WTC11 (cell line): ENCODE data around the gene MCCC2. TPM values are rescaled to one million over a fixed set of nuclear protein-coding genes. Genes with fewer than 3 reads are reported as not detected.

Source experiments
- ATAC-seq: fragments of 200-7000 bp; cut with Tn5 transposase; 2 replicates; pipeline ENCODE4 v1.10.0; 2021; ENCODE audit warnings: mild to moderate bottlenecking, moderate library complexity
- CTCF ChIA-PET: fragments of 300-600 bp; sonication (Branson Sonifier 250); formaldehyde crosslinking; loops from one replicate; lab custom pipeline; 2021; ENCODE audit warnings: antibody characterized with exemption; lab: Charles Lee
- POLR2A ChIA-PET: fragments of 350-600 bp; sonication (Branson Sonifier 250); formaldehyde crosslinking; loops from one replicate; lab custom pipeline; 2021; ENCODE audit warnings: antibody characterized with exemption; lab: Charles Lee
- DNase-seq: peaks from one replicate; pipeline ENCODE4 v3.0.0; 2021; ENCODE audit warnings: low spot score
- H3K27ac Mint-ChIP-seq: 2 replicates; pipeline ENCODE4 v1.8.0; 2021; ENCODE audit warnings: mixed read lengths
- H3K27me3 Mint-ChIP-seq: 2 replicates; pipeline ENCODE4 v1.8.0; 2021; ENCODE audit warnings: low read depth, mild to moderate bottlenecking, moderate library complexity, mixed read lengths
- H3K36me3 Mint-ChIP-seq: 2 replicates; pipeline ENCODE4 v1.8.0; 2021; ENCODE audit warnings: mixed read lengths
- H3K4me1 Mint-ChIP-seq: 2 replicates; pipeline ENCODE4 v1.8.0; 2022; ENCODE audit warnings: mixed read lengths
- H3K4me3 Mint-ChIP-seq: 2 replicates; pipeline ENCODE4 v1.8.0; 2021; ENCODE audit warnings: mild to moderate bottlenecking, moderate library complexity, mixed read lengths
- H3K9me3 Mint-ChIP-seq: 2 replicates; pipeline ENCODE4 v1.8.0; 2021; ENCODE audit warnings: mixed read lengths
- ESRRA ChIP-seq: sonication (generic); formaldehyde crosslinking; IDR thresholded peaks from 2 replicates; pipeline ENCODE4 v1.8.1; 2022; ENCODE audit warnings: mild to moderate bottlenecking, missing genetic modification reagents, borderline replicate concordance
- FOXK1 ChIP-seq: sonication (generic); formaldehyde crosslinking; IDR thresholded peaks from 2 replicates; pipeline ENCODE4 v1.8.0; 2022; ENCODE audit warnings: mild to moderate bottlenecking, moderate library complexity, missing genetic modification reagents
- FOXP1 ChIP-seq: sonication (generic); formaldehyde crosslinking; IDR thresholded peaks from 2 replicates; pipeline ENCODE4 v1.8.0; 2022; ENCODE audit warnings: missing genetic modification reagents, mild to moderate bottlenecking, moderate library complexity, borderline replicate concordance
- GABPB1 ChIP-seq: sonication (generic); formaldehyde crosslinking; IDR thresholded peaks from 2 replicates; pipeline ENCODE4 v1.8.1; 2023; ENCODE audit warnings: mild to moderate bottlenecking, missing genetic modification reagents
- JUN ChIP-seq: sonication (generic); formaldehyde crosslinking; IDR thresholded peaks from 2 replicates; pipeline ENCODE4 v1.8.0; 2023; ENCODE audit warnings: mild to moderate bottlenecking, missing genetic modification reagents
- MYBL2 ChIP-seq: sonication (generic); formaldehyde crosslinking; IDR thresholded peaks from 2 replicates; pipeline ENCODE4 v1.8.1; 2023; ENCODE audit warnings: mild to moderate bottlenecking, moderate library complexity, missing genetic modification reagents
- NFATC4 ChIP-seq: fragments of 250-450 bp; sonication (Bioruptor Pico); IDR thresholded peaks from 2 replicates; pipeline ENCODE4 v1.9.0; 2021; ENCODE audit warnings: mild to moderate bottlenecking
- NFYB ChIP-seq: sonication (generic); formaldehyde crosslinking; conservative IDR thresholded peaks from 2 replicates; pipeline ENCODE4 v1.8.0; 2022; ENCODE audit warnings: low read depth, missing genetic modification reagents
- NR2C2 ChIP-seq: sonication (generic); formaldehyde crosslinking; IDR thresholded peaks from 2 replicates; pipeline ENCODE4 v1.8.0; 2022; ENCODE audit warnings: mild to moderate bottlenecking, missing genetic modification reagents
- SMAD4 ChIP-seq: sonication (generic); formaldehyde crosslinking; IDR thresholded peaks from 2 replicates; pipeline ENCODE4 v1.8.0; 2022; ENCODE audit warnings: mild to moderate bottlenecking, missing genetic modification reagents
- SOX15 ChIP-seq: fragments of 250-450 bp; sonication (Bioruptor Pico); IDR thresholded peaks from 2 replicates; pipeline ENCODE4 v1.9.0; 2021; ENCODE audit warnings: mild to moderate bottlenecking
- TCF7 ChIP-seq: sonication (generic); formaldehyde crosslinking; IDR thresholded peaks from 2 replicates; pipeline ENCODE4 v1.8.0; 2022; ENCODE audit warnings: mild to moderate bottlenecking, low read depth, missing genetic modification reagents, moderate library complexity
- ZNF232 ChIP-seq: sonication (generic); formaldehyde crosslinking; IDR thresholded peaks from 2 replicates; pipeline ENCODE4 v1.8.0; 2022; ENCODE audit warnings: mild to moderate bottlenecking, missing genetic modification reagents
- total RNA-seq: library from RNA; stranded (reverse); gene quantifications from 3 replicates; pipeline ENCODE4 v1.2.3, GENCODE V29; 2021
- TF ChIP-seq, protein P1 (sequence below): sonication (generic); formaldehyde crosslinking; IDR thresholded peaks from 2 replicates; pipeline ENCODE4 v1.8.1; 2022; ENCODE audit warnings: low read depth, mild to moderate bottlenecking, moderate library complexity, missing genetic modification reagents, borderline replicate concordance
- TF ChIP-seq, protein P2 (sequence below): sonication (generic); formaldehyde crosslinking; IDR thresholded peaks from 2 replicates; pipeline ENCODE4 v1.8.1; 2023; ENCODE audit warnings: mild to moderate bottlenecking, missing genetic modification reagents, moderate library complexity
- TF ChIP-seq, protein P3 (sequence below): sonication (generic); formaldehyde crosslinking; IDR thresholded peaks from 2 replicates; pipeline ENCODE4 v1.8.1; 2023; ENCODE audit warnings: mild to moderate bottlenecking, moderate library complexity, missing genetic modification reagents
- TF ChIP-seq, protein P4 (sequence below): sonication (generic); formaldehyde crosslinking; conservative IDR thresholded peaks from 2 replicates; pipeline ENCODE4 v1.8.1; 2022; ENCODE audit warnings: mild to moderate bottlenecking, missing genetic modification reagents
- TF ChIP-seq, protein P5 (sequence below): sonication (generic); formaldehyde crosslinking; IDR thresholded peaks from 2 replicates; pipeline ENCODE4 v1.8.1; 2023; ENCODE audit warnings: mild to moderate bottlenecking, missing genetic modification reagents, moderate library complexity
- TF ChIP-seq, protein P6 (sequence below): fragments of 250-450 bp; sonication (Bioruptor Pico); IDR thresholded peaks from 2 replicates; pipeline ENCODE4 v1.9.0; 2021; ENCODE audit warnings: mild to moderate bottlenecking

Gene MCCC2
- total RNA-seq, 1 experiment from 2014 or later: 65.0 TPM

DNA sequence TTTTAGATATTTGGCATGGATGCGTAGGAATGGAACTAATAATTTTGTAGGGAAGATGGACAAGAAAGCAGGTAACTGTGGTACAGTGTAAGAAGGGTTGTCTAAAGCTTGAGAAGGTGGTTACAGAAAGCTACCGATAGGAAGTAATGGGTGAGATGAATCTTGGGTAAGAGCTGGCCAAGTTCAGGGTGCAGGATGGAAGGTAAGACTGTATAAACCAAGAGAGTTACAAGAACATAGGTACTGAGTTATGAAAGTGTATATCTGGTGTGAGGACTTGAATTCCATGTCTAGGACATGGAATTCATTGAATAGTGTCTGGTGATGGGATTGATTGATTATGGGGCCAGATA, 1.4 kb downstream of the MCCC2 start (continued):
- TF ChIP-seq, protein P1, sequence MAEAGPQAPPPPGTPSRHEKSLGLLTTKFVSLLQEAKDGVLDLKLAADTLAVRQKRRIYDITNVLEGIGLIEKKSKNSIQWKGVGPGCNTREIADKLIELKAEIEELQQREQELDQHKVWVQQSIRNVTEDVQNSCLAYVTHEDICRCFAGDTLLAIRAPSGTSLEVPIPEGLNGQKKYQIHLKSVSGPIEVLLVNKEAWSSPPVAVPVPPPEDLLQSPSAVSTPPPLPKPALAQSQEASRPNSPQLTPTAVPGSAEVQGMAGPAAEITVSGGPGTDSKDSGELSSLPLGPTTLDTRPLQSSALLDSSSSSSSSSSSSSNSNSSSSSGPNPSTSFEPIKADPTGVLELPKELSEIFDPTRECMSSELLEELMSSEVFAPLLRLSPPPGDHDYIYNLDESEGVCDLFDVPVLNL (CRISPR knock-in tag): no peak
- TF ChIP-seq SOX15 (CRISPR knock-in tag): no peak
- TF ChIP-seq, protein P2, sequence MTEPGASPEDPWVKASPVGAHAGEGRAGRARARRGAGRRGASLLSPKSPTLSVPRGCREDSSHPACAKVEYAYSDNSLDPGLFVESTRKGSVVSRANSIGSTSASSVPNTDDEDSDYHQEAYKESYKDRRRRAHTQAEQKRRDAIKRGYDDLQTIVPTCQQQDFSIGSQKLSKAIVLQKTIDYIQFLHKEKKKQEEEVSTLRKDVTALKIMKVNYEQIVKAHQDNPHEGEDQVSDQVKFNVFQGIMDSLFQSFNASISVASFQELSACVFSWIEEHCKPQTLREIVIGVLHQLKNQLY (CRISPR knock-in tag): no peak
- no peak for TF ChIP-seq GABPB1 (CRISPR knock-in tag)
- no peak for TF ChIP-seq JUN
- no peak for TF ChIP-seq MYBL2 (CRISPR knock-in tag)
- no peak for TF ChIP-seq NFATC4 (CRISPR knock-in tag)
- no peak for TF ChIP-seq FOXP1 (CRISPR knock-in tag)
- TF ChIP-seq, protein P3, sequence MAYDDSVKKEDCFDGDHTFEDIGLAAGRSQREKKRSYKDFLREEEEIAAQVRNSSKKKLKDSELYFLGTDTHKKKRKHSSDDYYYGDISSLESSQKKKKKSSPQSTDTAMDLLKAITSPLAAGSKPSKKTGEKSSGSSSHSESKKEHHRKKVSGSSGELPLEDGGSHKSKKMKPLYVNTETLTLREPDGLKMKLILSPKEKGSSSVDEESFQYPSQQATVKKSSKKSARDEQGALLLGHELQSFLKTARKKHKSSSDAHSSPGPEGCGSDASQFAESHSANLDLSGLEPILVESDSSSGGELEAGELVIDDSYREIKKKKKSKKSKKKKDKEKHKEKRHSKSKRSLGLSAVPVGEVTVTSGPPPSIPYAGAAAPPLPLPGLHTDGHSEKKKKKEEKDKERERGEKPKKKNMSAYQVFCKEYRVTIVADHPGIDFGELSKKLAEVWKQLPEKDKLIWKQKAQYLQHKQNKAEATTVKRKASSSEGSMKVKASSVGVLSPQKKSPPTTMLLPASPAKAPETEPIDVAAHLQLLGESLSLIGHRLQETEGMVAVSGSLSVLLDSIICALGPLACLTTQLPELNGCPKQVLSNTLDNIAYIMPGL (CRISPR knock-in tag): no peak
- no peak for TF ChIP-seq ZNF232 (CRISPR knock-in tag)

DNA sequence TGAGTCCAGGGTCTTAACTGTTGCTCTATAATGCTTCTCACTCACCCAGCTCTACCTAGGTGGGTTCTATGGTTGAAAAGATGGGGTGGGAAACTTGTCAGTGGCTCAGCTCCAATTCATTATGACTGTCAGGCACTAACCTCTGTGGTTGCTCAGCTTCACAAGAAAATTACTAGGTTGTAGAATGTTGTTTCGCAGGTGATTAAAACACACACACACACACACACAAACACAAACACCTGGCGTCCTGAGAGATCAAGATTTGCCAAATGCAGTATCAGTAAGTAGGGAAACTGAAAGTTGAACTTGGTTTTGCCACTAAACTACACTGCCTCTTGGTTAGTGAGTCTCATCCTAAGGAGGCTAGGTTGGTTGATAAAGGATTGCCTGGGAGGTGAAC, 2.8 kb downstream of the MCCC2 start:
- TF ChIP-seq FOXK1 (no peak), NFYB (CRISPR knock-in tag) (no peak), NR2C2 (CRISPR knock-in tag) (no peak)
- TF ChIP-seq, protein P2 (CRISPR knock-in tag): no peak
- ATAC-seq (no peak), DNase-seq (no peak)
- peaks cover 2% of the 10 kb centered on the region; the same call in 1 of the 2 replicates for H3K36me3 Mint-ChIP-seq
- H3K27me3 Mint-ChIP-seq: no peaks in the 10 kb centered on the region
- POLR2A ChIA-PET: interaction anchor here (0.6 kb wide), 1 partner anchor 34 kb away, joined by 3 read pairs; no protein-coding TSS in a partner anchor
- no peaks in the 10 kb centered on the region for H3K9me3 Mint-ChIP-seq
- CTCF ChIA-PET: interaction anchor here (1.4 kb wide), 1 partner anchor 11 kb away, joined by 8 read pairs; no protein-coding TSS in a partner anchor
- H3K27ac Mint-ChIP-seq: no peak overlapping the region
- H3K4me3 Mint-ChIP-seq: no peak overlapping the region
- peaks cover 14% of the 10 kb centered on the region for H3K4me1 Mint-ChIP-seq

DNA sequence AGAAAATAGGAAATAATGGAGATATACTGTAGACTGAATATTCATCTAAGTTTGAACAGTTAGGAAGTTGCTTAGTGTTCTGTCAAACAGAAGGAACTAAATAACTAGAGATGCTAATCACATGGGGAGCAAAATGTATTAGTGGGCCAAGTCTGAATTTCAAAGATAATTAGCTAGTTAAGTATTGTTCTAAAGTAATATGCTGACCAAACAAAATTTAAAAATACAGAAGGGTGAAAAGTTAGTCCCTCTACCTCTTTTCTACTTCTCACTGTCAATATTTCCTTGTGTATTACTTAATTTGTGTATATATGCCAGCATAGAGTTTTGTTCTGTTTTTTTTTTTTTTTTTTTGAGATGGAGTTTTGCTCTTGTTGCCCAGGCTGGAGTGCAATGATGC, 4.0 kb downstream of the MCCC2 start:
- DNase-seq (no peak), ATAC-seq (no peak)
- ChIA-PET CTCF (interaction anchor here (1.4 to 1.7 kb wide), 3 partner anchors 10 to 107 kb away, joined by 4 to 8 read pairs (median 8); no protein-coding TSS in a partner anchor), POLR2A (no interaction called here)
- Mint-ChIP-seq H3K36me3 (peaks cover 8% of the 10 kb centered on the region), H3K4me1 (peaks cover 14% of the 10 kb centered on the region), H3K27ac (no peak overlapping the region), H3K4me3 (no peak overlapping the region), H3K27me3 (no peaks in the 10 kb centered on the region), H3K9me3 (no peaks in the 10 kb centered on the region)
- TF ChIP-seq, protein P4, sequence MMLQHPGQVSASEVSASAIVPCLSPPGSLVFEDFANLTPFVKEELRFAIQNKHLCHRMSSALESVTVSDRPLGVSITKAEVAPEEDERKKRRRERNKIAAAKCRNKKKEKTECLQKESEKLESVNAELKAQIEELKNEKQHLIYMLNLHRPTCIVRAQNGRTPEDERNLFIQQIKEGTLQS (CRISPR knock-in tag): no peak
- TF ChIP-seq TCF7: no peak

DNA sequence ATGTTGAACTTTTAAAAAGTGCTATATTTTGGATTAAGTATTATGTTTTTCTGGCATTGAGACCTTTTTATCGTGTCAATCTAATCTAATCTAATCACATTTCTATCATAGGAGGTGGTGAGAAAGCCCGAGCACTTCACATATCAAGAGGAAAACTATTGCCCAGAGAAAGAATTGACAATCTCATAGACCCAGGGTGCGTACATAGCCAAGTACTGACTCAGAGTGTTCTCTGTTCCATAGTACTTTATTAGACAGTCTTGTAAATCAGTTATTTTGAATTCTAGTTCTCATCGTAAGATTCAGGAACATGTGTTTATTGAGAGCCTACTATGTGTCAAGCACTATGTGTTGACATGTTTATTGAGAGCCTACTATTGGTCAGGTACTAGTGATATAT, 9.0 kb downstream of the MCCC2 start:
- no peaks in the 10 kb centered on the region for H3K9me3 Mint-ChIP-seq
- no peak overlapping the region for H3K4me3 Mint-ChIP-seq
- no peak for ATAC-seq
- no peak overlapping the region for H3K27ac Mint-ChIP-seq
- no peaks in the 10 kb centered on the region for H3K4me1 Mint-ChIP-seq
- ChIA-PET POLR2A (no interaction called here), CTCF (no interaction called here)
- DNase-seq: no peak
- H3K27me3 Mint-ChIP-seq: no peaks in the 10 kb centered on the region
- peaks cover 39% of the 10 kb centered on the region for H3K36me3 Mint-ChIP-seq
- TF ChIP-seq, protein P1 (CRISPR knock-in tag): no peak
- TF ChIP-seq, protein P5, sequence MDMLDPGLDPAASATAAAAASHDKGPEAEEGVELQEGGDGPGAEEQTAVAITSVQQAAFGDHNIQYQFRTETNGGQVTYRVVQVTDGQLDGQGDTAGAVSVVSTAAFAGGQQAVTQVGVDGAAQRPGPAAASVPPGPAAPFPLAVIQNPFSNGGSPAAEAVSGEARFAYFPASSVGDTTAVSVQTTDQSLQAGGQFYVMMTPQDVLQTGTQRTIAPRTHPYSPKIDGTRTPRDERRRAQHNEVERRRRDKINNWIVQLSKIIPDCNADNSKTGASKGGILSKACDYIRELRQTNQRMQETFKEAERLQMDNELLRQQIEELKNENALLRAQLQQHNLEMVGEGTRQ (CRISPR knock-in tag): no peak
- TF ChIP-seq, protein P4 (CRISPR knock-in tag): no peak
- TF ChIP-seq SMAD4 (CRISPR knock-in tag) (no peak), ESRRA (CRISPR knock-in tag) (no peak), FOXK1 (no peak)
- TF ChIP-seq, protein P6, sequence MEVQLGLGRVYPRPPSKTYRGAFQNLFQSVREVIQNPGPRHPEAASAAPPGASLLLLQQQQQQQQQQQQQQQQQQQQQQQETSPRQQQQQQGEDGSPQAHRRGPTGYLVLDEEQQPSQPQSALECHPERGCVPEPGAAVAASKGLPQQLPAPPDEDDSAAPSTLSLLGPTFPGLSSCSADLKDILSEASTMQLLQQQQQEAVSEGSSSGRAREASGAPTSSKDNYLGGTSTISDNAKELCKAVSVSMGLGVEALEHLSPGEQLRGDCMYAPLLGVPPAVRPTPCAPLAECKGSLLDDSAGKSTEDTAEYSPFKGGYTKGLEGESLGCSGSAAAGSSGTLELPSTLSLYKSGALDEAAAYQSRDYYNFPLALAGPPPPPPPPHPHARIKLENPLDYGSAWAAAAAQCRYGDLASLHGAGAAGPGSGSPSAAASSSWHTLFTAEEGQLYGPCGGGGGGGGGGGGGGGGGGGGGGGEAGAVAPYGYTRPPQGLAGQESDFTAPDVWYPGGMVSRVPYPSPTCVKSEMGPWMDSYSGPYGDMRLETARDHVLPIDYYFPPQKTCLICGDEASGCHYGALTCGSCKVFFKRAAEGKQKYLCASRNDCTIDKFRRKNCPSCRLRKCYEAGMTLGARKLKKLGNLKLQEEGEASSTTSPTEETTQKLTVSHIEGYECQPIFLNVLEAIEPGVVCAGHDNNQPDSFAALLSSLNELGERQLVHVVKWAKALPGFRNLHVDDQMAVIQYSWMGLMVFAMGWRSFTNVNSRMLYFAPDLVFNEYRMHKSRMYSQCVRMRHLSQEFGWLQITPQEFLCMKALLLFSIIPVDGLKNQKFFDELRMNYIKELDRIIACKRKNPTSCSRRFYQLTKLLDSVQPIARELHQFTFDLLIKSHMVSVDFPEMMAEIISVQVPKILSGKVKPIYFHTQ (CRISPR knock-in tag): no peak
